H1 (cell line): Measurements from ENCODE around the gene DCAF4. TPM values are rescaled to one million over a fixed set of nuclear protein-coding genes. Genes with fewer than 3 reads are reported as not detected.

ENCODE experiments used
- CTCF ChIA-PET: fragments of 300-600 bp; sonication (Branson Sonifier 250); formaldehyde crosslinking; loops from one replicate; lab custom pipeline; 2021; ENCODE audit not compliant: partially characterized antibody; lab: Charles Lee
- POLR2A ChIA-PET: fragments of 300-600 bp; sonication (Branson Sonifier 250); formaldehyde crosslinking; loops from one replicate; lab custom pipeline; 2021; ENCODE audit warnings: inconsistent platforms; ENCODE audit not compliant: partially characterized antibody; lab: Charles Lee
- DNase-seq, 2 experiments: peaks; one replicate each; pipeline versions ENCODE4 v3.0.0 to v3.0.0-alpha.2; 2010 to 2022; ENCODE audit warnings: low spot score in 2 of 2, low read depth in 1 of 2, mixed read lengths in 1 of 2
- FAIRE-seq: peaks from 2 replicates; lab custom pipeline; 2011; peaks lifted over from hg19 to GRCh38; lab: Jason Lieb, UNC
- H2AFZ ChIP-seq: 2 replicates; pipeline ENCODE4 v1.8.1; 2012; ENCODE audit warnings: low read length, inconsistent platforms
- H2AK5ac ChIP-seq: 2 replicates; pipeline ENCODE4 v1.6.1; 2013; ENCODE audit warnings: low read depth, low read length
- H2BK120ac ChIP-seq: replicated peaks from 2 replicates; pipeline ENCODE3; 2013; ENCODE audit warnings: low read depth, low read length, inconsistent platforms
- H2BK12ac ChIP-seq: 2 replicates; pipeline ENCODE4 v1.6.1; 2013; ENCODE audit warnings: low read depth, low read length
- H2BK15ac ChIP-seq: 2 replicates; pipeline ENCODE4 v1.6.1; 2013; ENCODE audit warnings: low read length
- H2BK20ac ChIP-seq: 2 replicates; pipeline ENCODE4 v1.6.1; 2013; ENCODE audit warnings: low read length
- H2BK5ac ChIP-seq: 2 replicates; pipeline ENCODE4 v1.6.1; 2013; ENCODE audit warnings: low read depth, low read length
- H3K14ac ChIP-seq: 2 replicates; pipeline ENCODE4 v1.6.1; 2013; ENCODE audit warnings: inconsistent platforms; ENCODE audit not compliant: insufficient read length
- H3K18ac ChIP-seq: 2 replicates; pipeline ENCODE4 v1.6.1; 2013; ENCODE audit warnings: low read length; ENCODE audit errors: extremely low read depth
- H3K23ac ChIP-seq: 2 replicates; pipeline ENCODE4 v1.6.1; 2013; ENCODE audit warnings: inconsistent platforms; ENCODE audit not compliant: insufficient read length
- H3K23me2 ChIP-seq: 2 replicates; pipeline ENCODE4 v1.6.1; 2013; ENCODE audit warnings: low read depth, low read length
- H3K27ac ChIP-seq: 2 replicates; pipeline ENCODE4 v1.6.1; 2011; ENCODE audit warnings: low read depth, low read length, inconsistent platforms
- H3K27me3 ChIP-seq, 4 experiments: replicated peaks in 1 of 4; 1 replicate in 1 of 4; 2 replicates in 3 of 4; pipeline versions ENCODE4 v1.6.1 to v1.8.1; 2011 to 2013; ENCODE audit warnings: low read length in 3 of 4, mild to moderate bottlenecking in 3 of 4, inconsistent platforms in 2 of 4, mixed read lengths in 2 of 4, moderate library complexity in 1 of 4; ENCODE audit not compliant: control insufficient read depth in 3 of 4, insufficient read depth in 3 of 4; ENCODE audit errors: extremely low read depth in 1 of 4
- H3K36me3 ChIP-seq, 4 experiments: 2 replicates each; pipeline versions ENCODE4 v1.6.1 to v1.8.1; 2011 to 2013; ENCODE audit warnings: mild to moderate bottlenecking in 4 of 4, low read length in 3 of 4, moderate library complexity in 2 of 4, control low read depth in 1 of 4, inconsistent platforms in 1 of 4; ENCODE audit not compliant: insufficient read depth in 4 of 4, control insufficient read depth in 2 of 4
- H3K4ac ChIP-seq: replicated peaks from 2 replicates; pipeline ENCODE3; 2013; ENCODE audit warnings: low read length, low read depth, mixed read lengths, inconsistent platforms; ENCODE audit not compliant: insufficient read length
- H3K4me1 ChIP-seq, 4 experiments: replicated peaks in 1 of 4; 1 replicate in 1 of 4; 2 replicates in 3 of 4; pipeline versions ENCODE4 v1.6.1 to v1.8.1; 2011 to 2013; ENCODE audit warnings: low read length in 3 of 4, inconsistent platforms in 2 of 4, mixed read lengths in 1 of 4; ENCODE audit not compliant: insufficient read depth in 4 of 4, control insufficient read depth in 3 of 4
- H3K4me2 ChIP-seq, 2 experiments: 2 replicates each; pipeline versions ENCODE4 v1.6.1 to v1.8.1; 2011 to 2013; ENCODE audit warnings: low read depth in 2 of 2, low read length in 2 of 2, control low read depth in 1 of 2, inconsistent platforms in 1 of 2, mild to moderate bottlenecking in 1 of 2; ENCODE audit not compliant: insufficient read depth in 1 of 2
- H3K4me3 ChIP-seq, 4 experiments: fragments of 200-600, 300-600 bp in 1 of 4; sonication (generic), shearing (Covaris generic), sonication (Bioruptor Twin) in 1 of 4; 2 replicates each; pipeline versions ENCODE4 v1.5.1 to v1.8.1; 2011 to 2016; ENCODE audit warnings: low read length in 4 of 4, low read depth in 3 of 4, control low read depth in 2 of 4, inconsistent platforms in 2 of 4, mild to moderate bottlenecking in 2 of 4, mixed read lengths in 1 of 4, moderate library complexity in 1 of 4; ENCODE audit not compliant: insufficient read depth in 2 of 4; ENCODE audit errors: extremely low read depth in 1 of 4
- H3K56ac ChIP-seq: replicated peaks from 2 replicates; pipeline ENCODE3; 2013; ENCODE audit warnings: low read depth, mild to moderate bottlenecking, mixed read lengths, low read length, inconsistent platforms; ENCODE audit not compliant: insufficient read length
- H3K79me1 ChIP-seq: 2 replicates; pipeline ENCODE4 v1.6.1; 2013; ENCODE audit warnings: low read depth, low read length, control low read depth
- H3K79me2 ChIP-seq, 2 experiments: 2 replicates each; pipeline versions ENCODE4 v1.6.1 to v1.8.1; 2012 to 2013; ENCODE audit warnings: low read length in 2 of 2, mild to moderate bottlenecking in 2 of 2, inconsistent platforms in 1 of 2; ENCODE audit not compliant: insufficient read depth in 2 of 2, control insufficient read depth in 1 of 2
- H3K9ac ChIP-seq, 4 experiments: replicated peaks in 1 of 4; 1 replicate in 1 of 4; 2 replicates in 3 of 4; pipeline versions ENCODE4 v1.6.1 to v1.8.1; 2011 to 2013; ENCODE audit warnings: low read depth in 3 of 4, low read length in 3 of 4, control low read depth in 2 of 4, mild to moderate bottlenecking in 2 of 4, moderate library complexity in 2 of 4, inconsistent platforms in 1 of 4; ENCODE audit errors: extremely low read depth in 1 of 4
- H3K9me3 ChIP-seq, 2 experiments: 2 replicates each; pipeline versions ENCODE4 v1.6.1 to v1.8.1; 2012 to 2013; ENCODE audit warnings: mild to moderate bottlenecking in 2 of 2, moderate library complexity in 2 of 2, control low read depth in 1 of 2, inconsistent platforms in 1 of 2, low read depth in 1 of 2, low read length in 1 of 2, mixed read lengths in 1 of 2; ENCODE audit not compliant: insufficient read depth in 2 of 2
- H4K20me1 ChIP-seq, 2 experiments: replicated peaks in 1 of 2; 2 replicates each; pipeline versions ENCODE3 to v1.8.1; 2011 to 2013; ENCODE audit warnings: inconsistent platforms in 2 of 2, low read length in 2 of 2, mild to moderate bottlenecking in 1 of 2; ENCODE audit not compliant: insufficient read depth in 2 of 2, control insufficient read depth in 1 of 2
- H4K5ac ChIP-seq: 2 replicates; pipeline ENCODE4 v1.6.1; 2013; ENCODE audit warnings: low read length, low read depth, mixed read lengths, inconsistent platforms; ENCODE audit not compliant: insufficient read length
- H4K8ac ChIP-seq: 2 replicates; pipeline ENCODE4 v1.8.0; 2013; ENCODE audit warnings: mild to moderate bottlenecking, moderate library complexity, low read length, inconsistent platforms; ENCODE audit not compliant: insufficient read depth; ENCODE audit errors: extremely low read depth
- H4K91ac ChIP-seq: replicated peaks from 2 replicates; pipeline ENCODE3; 2013; ENCODE audit warnings: low read length, mixed read lengths, inconsistent platforms; ENCODE audit not compliant: insufficient read length
- GTF2F1 ChIP-seq: IDR thresholded peaks from 2 replicates; pipeline ENCODE4 v1.6.1; 2012; ENCODE audit warnings: low read depth, low read length, improper control_type of control experiment, borderline replicate concordance
- HDAC6 ChIP-seq: IDR thresholded peaks from one replicate; pipeline ENCODE4 v1.7.1; 2012; ENCODE audit warnings: low read depth, mild to moderate bottlenecking, inconsistent platforms, low read length, moderate library complexity
- JUND ChIP-seq: IDR thresholded peaks from 2 replicates; pipeline ENCODE4 v1.6.1; 2011; ENCODE audit warnings: mild to moderate bottlenecking, improper control_type of control experiment, low read length
- POLR2A ChIP-seq, 2 experiments: IDR thresholded peaks; 1 replicate in 1 of 2; 2 replicates in 1 of 2; pipeline ENCODE4 v1.6.1; 2011; ENCODE audit warnings: low read depth in 2 of 2, low read length in 2 of 2, mild to moderate bottlenecking in 2 of 2; ENCODE audit errors: control extremely low read depth in 1 of 2
- POLR2AphosphoS5 ChIP-seq: IDR thresholded peaks from 2 replicates; pipeline ENCODE4 v1.6.1; 2011; ENCODE audit warnings: low read depth, low read length
- POU5F1 ChIP-seq: IDR thresholded peaks from 2 replicates; pipeline ENCODE4 v1.6.1; 2011; ENCODE audit warnings: low read depth, mild to moderate bottlenecking, low read length, moderate library complexity
- RAD21 ChIP-seq, 2 experiments: IDR thresholded peaks in 1 of 2; conservative IDR thresholded peaks in 1 of 2; 2 replicates each; pipeline ENCODE4 v1.6.1; 2011; ENCODE audit warnings: low read depth in 2 of 2, low read length in 2 of 2, improper control_type of control experiment in 1 of 2, inconsistent platforms in 1 of 2, mild to moderate bottlenecking in 1 of 2, moderate library complexity in 1 of 2
- RBBP5 ChIP-seq: IDR thresholded peaks from 2 replicates; pipeline ENCODE4 v1.7.1; 2012; ENCODE audit warnings: low read depth, mild to moderate bottlenecking, inconsistent platforms, low read length, moderate library complexity, borderline replicate concordance
- SIN3A ChIP-seq, 2 experiments: IDR thresholded peaks in 1 of 2; conservative IDR thresholded peaks in 1 of 2; 2 replicates each; pipeline ENCODE4 v1.6.1; 2011 to 2012; ENCODE audit warnings: low read length in 2 of 2, improper control_type of control experiment in 1 of 2, low read depth in 1 of 2, mild to moderate bottlenecking in 1 of 2
- SP2 ChIP-seq: IDR thresholded peaks from 2 replicates; pipeline ENCODE4 v1.6.1; 2012; ENCODE audit warnings: mild to moderate bottlenecking, low read length, inconsistent platforms
- SRF ChIP-seq: IDR thresholded peaks from 2 replicates; pipeline ENCODE4 v1.6.1; 2011; ENCODE audit warnings: mild to moderate bottlenecking, low read depth, low read length, moderate library complexity
- TAF7 ChIP-seq: optimal IDR thresholded peaks from 2 replicates; pipeline ENCODE3; 2011; ENCODE audit warnings: low read depth, mild to moderate bottlenecking, inconsistent platforms, low read length, moderate library complexity, borderline replicate concordance
- TBP ChIP-seq: IDR thresholded peaks from 2 replicates; pipeline ENCODE4 v1.6.1; 2011; ENCODE audit warnings: low read depth, low read length, improper control_type of control experiment
- YY1 ChIP-seq: IDR thresholded peaks from 2 replicates; pipeline ENCODE4 v1.6.1; 2011; ENCODE audit warnings: low read depth, mild to moderate bottlenecking, low read length
- WGBS, 2 experiments: shearing (Covaris generic) in 1 of 2; methylation state at CpG; one replicate each; pipeline versions ENCODE4 v1.1.6 to v1.1.7; 2013 to 2015; ENCODE audit warnings: low lambda C conversion rate in 2 of 2, mixed read lengths in 2 of 2, inconsistent platforms in 1 of 2, low coverage in 1 of 2, missing lambda C conversion rate in 1 of 2; ENCODE audit not compliant: insufficient replicate concordance in 2 of 2, insufficient coverage in 1 of 2, insufficient read length in 1 of 2; ENCODE audit errors: extremely low coverage in 1 of 2, missing lambda C conversion rate in 1 of 2; 5-methylcytosine and 5-hydroxymethylcytosine counted together
- polyA plus RNA-seq, 7 experiments: library from polyadenylated mRNA; depleted of rRNA in 3 of 7; stranded (reverse) in 5 of 7; unstranded in 2 of 7; fragments of >200 nt in 5 of 7; fragments of 200-250 nt in 2 of 7; gene quantifications; 1 replicate in 5 of 7; 2 replicates in 1 of 7; 4 replicates in 1 of 7; pipeline versions ENCODE4 v1.2.1 to v1.2.3, GENCODE V29; 2011 to 2013; ENCODE audit warnings: missing spikeins in 2 of 7, mixed read lengths in 2 of 7
- total RNA-seq: library from RNA; stranded (reverse); fragmentation: NEBNext Ultra II Directional; extraction: Animal tissue kit (Norgen Biotek cat#: 25700); gene quantifications from 2 replicates; pipeline ENCODE4 v1.2.1, GENCODE V29; 2021
- TF ChIP-seq, protein P1 (sequence below): IDR thresholded peaks from 2 replicates; pipeline ENCODE4 v1.6.1; 2012; ENCODE audit warnings: inconsistent platforms

The DCAF4 gene
- total and polyA plus RNA-seq, 2 of the 8 experiments (the other 6 are each of a cell fraction or from before 2014, with no cell fraction given): 17.0 to 21.1 TPM

DNA sequence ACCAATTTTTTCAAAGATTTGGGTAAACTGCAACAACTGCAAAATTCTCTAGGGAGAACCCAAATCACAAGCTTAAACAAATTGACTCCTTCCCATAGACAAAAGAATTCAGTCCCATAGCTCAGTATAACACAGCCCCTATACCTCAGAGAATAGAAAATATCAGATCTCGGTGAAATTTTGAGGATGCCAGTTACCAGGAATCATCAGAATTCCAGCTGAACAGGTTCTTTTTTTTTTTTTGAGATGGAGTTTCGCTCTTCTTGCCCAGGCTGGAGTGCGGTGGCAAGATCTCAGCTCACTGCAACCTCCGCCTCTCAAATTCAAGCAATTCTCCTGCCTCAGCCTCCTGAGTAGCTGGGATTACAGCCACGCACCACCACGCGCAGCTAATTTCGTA, 63.9 kb downstream of the DCAF4 start:
- H2BK15ac ChIP-seq: no peak overlapping the region
- H3K18ac ChIP-seq: no peak overlapping the region
- H3K9me3 ChIP-seq: no peaks in the 10 kb centered on the region
- H3K14ac ChIP-seq: no peak overlapping the region
- no peak overlapping the region for H3K9ac ChIP-seq
- H2BK12ac ChIP-seq: no peak overlapping the region
- H3K23me2 ChIP-seq: no peaks in the 10 kb centered on the region
- 95% methylated on average over 5 of the region's 8 CpGs; no CpG with 5 or more reads in 1 of the 2 experiments for WGBS, 2 experiments
- no peak overlapping the region for H4K91ac ChIP-seq
- H3K79me1 ChIP-seq: no peaks in the 10 kb centered on the region
- H2BK120ac ChIP-seq: no peak overlapping the region
- H3K4me1 ChIP-seq: no peaks in the 10 kb centered on the region
- no peak overlapping the region for H2AFZ ChIP-seq
- no peak overlapping the region for H3K4me3 ChIP-seq
- no peak overlapping the region for H3K23ac ChIP-seq
- ChIA-PET CTCF (interaction anchor here (0.6 to 1.0 kb wide), 2 partner anchors 9 to 288 kb away, joined by 3 read pairs; no protein-coding TSS in a partner anchor), POLR2A (no interaction called here)
- H3K56ac ChIP-seq: no peak overlapping the region
- no peak overlapping the region for H3K4me2 ChIP-seq
- no peaks in the 10 kb centered on the region; a peak in 1 of 7 replicates for H3K27me3 ChIP-seq
- no peak overlapping the region for H2BK20ac ChIP-seq
- H2BK5ac ChIP-seq: no peak overlapping the region
- no peak overlapping the region for H4K8ac ChIP-seq
- FAIRE-seq: no peak
- H3K79me2 ChIP-seq: no peaks in the 10 kb centered on the region
- no peak for DNase-seq
- H4K5ac ChIP-seq: no peak overlapping the region
- peaks cover 0 to 13% (median 0%) of the 10 kb centered on the region in 4 experiments; a peak in 3 of 8 replicates for H3K36me3 ChIP-seq
- H3K27ac ChIP-seq: no peak overlapping the region
- no peak overlapping the region for H3K4ac ChIP-seq
- H4K20me1 ChIP-seq: no peaks in the 10 kb centered on the region
- no peak overlapping the region for H2AK5ac ChIP-seq
- TF ChIP-seq TAF7 (no peak), TBP (no peak), SP2 (no peak), POLR2A (IDR thresholded peaks at IDR 0.05; ENCODE audit: control extremely low read depth in 1 of 2, low read depth in 2 of 2, low read length in 2 of 2) (no peak), POLR2AphosphoS5 (no peak), JUND (no peak), RAD21 (IDR thresholded peaks at IDR 0.05 in 1 of 2, conservative IDR thresholded peaks at IDR 0.05 in 1 of 2; ENCODE audit: low read depth in 2 of 2, low read length in 2 of 2) (no peak), SIN3A (conservative IDR thresholded peaks at IDR 0.05 in 1 of 2, IDR thresholded peaks at IDR 0.05 in 1 of 2; ENCODE audit: low read depth in 1 of 2, low read length in 2 of 2) (no peak), HDAC6 (no peak), RBBP5 (no peak), YY1 (no peak), POU5F1 (no peak), SRF (no peak), GTF2F1 (no peak)
- TF ChIP-seq, protein P1, sequence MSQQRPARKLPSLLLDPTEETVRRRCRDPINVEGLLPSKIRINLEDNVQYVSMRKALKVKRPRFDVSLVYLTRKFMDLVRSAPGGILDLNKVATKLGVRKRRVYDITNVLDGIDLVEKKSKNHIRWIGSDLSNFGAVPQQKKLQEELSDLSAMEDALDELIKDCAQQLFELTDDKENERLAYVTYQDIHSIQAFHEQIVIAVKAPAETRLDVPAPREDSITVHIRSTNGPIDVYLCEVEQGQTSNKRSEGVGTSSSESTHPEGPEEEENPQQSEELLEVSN: no peak
